MM.1S (cell line): ENCODE results near the gene GALE.

Experiments
- DNase-seq: peaks from one replicate; pipeline ENCODE4 v3.0.0-alpha.2; 2015
- H2AFZ ChIP-seq: fragments of 300-600 bp; sonication (generic); 2 replicates; pipeline ENCODE4 v1.6.0; 2016; ENCODE audit warnings: antibody characterized with exemption, low read length
- H3F3A ChIP-seq: fragments of 300-600 bp; sonication (generic); 2 replicates; pipeline ENCODE4 v1.6.1; 2016; ENCODE audit warnings: mild to moderate bottlenecking, antibody characterized with exemption, low read length, moderate library complexity, mixed read lengths; ENCODE audit not compliant: insufficient read depth
- H3K27ac ChIP-seq: fragments of 300-600 bp; sonication (generic); 2 replicates; pipeline ENCODE4 v1.5.1; 2016; ENCODE audit warnings: mild to moderate bottlenecking, low read length
- H3K27me3 ChIP-seq: fragments of 300-600 bp; sonication (generic); replicated peaks from 2 replicates; pipeline ENCODE4 v1.6.0; 2016; ENCODE audit warnings: low read length; ENCODE audit not compliant: insufficient read depth
- H3K36me3 ChIP-seq: fragments of 300-600 bp; sonication (generic); replicated peaks from 2 replicates; pipeline ENCODE4 v1.6.1; 2016; ENCODE audit warnings: mild to moderate bottlenecking, low read length, mixed read lengths; ENCODE audit not compliant: insufficient read depth
- H3K4me1 ChIP-seq: fragments of 300-600 bp; sonication (generic); 2 replicates; pipeline ENCODE4 v1.6.1; 2016; ENCODE audit warnings: low read length, mixed read lengths
- H3K4me2 ChIP-seq: fragments of 300-600 bp; sonication (generic); 2 replicates; pipeline ENCODE4 v1.6.0; 2016; ENCODE audit warnings: low read depth, low read length
- H3K4me3 ChIP-seq: fragments of 300-600 bp; sonication (generic); 2 replicates; pipeline ENCODE4 v1.5.1; 2016; ENCODE audit warnings: low read length, mixed read lengths
- H3K79me2 ChIP-seq: fragments of 300-600 bp; sonication (generic); 2 replicates; pipeline ENCODE4 v1.6.1; 2016; ENCODE audit warnings: mixed run types, low read length, mixed read lengths
- H3K9ac ChIP-seq: fragments of 300-600 bp; sonication (generic); 2 replicates; pipeline ENCODE4 v1.6.1; 2016; ENCODE audit warnings: low read length, mixed read lengths
- H3K9me2 ChIP-seq: fragments of 300-600 bp; sonication (generic); replicated peaks from 2 replicates; pipeline ENCODE4 v1.6.1; 2016; ENCODE audit warnings: mild to moderate bottlenecking, low read length, mixed read lengths; ENCODE audit not compliant: insufficient read depth
- H3K9me3 ChIP-seq: fragments of 300-600 bp; sonication (generic); replicated peaks from 2 replicates; pipeline ENCODE4 v1.6.1; 2016; ENCODE audit warnings: mild to moderate bottlenecking, low read length, mixed read lengths; ENCODE audit not compliant: insufficient read depth
- H4K20me1 ChIP-seq: fragments of 300-600 bp; sonication (generic); 2 replicates; pipeline ENCODE4 v1.6.1; 2016; ENCODE audit warnings: mild to moderate bottlenecking, low read length, moderate library complexity, mixed read lengths; ENCODE audit not compliant: insufficient read depth
- CTCF ChIP-seq: fragments of 300-600 bp; sonication (generic); IDR thresholded peaks from 2 replicates; pipeline ENCODE4 v1.5.1; 2016; ENCODE audit warnings: antibody characterized with exemption, low read length, mixed read lengths
- EZH2 ChIP-seq: fragments of 300-600 bp; sonication (generic); optimal IDR thresholded peaks from 2 replicates; pipeline ENCODE3; 2017; ENCODE audit warnings: low read depth, mild to moderate bottlenecking, antibody characterized with exemption, low read length, mixed read lengths
- EZH2phosphoT487 ChIP-seq: fragments of 300-600 bp; sonication (generic); IDR thresholded peaks from 2 replicates; pipeline ENCODE4 v1.6.1; 2018; ENCODE audit warnings: antibody characterized with exemption, low read length

Gene GALE

GRCh38 chr1:23809751-23810171, 9.2 kb upstream of the GALE start:
- Histone ChIP-seq H3F3A (peaks cover 4% of the 10 kb centered on the region; the same call in 1 of the 2 replicates), H3K27ac (peak overlapping the region; percentile 36; the same call in 1 of the 2 replicates), H3K4me3 (no peak overlapping the region), H3K4me2 (no peak overlapping the region), H2AFZ (peak overlapping the region; percentile 65), H3K9me3 (no peaks in the 10 kb centered on the region), H3K27me3 (no peaks in the 10 kb centered on the region), H3K79me2 (no peaks in the 10 kb centered on the region), H3K9me2 (no peaks in the 10 kb centered on the region), H3K36me3 (no peaks in the 10 kb centered on the region), H4K20me1 (no peaks in the 10 kb centered on the region), H3K4me1 (peaks cover 17% of the 10 kb centered on the region), H3K9ac (no peak overlapping the region)
- DNase-seq = peak; percentile 83
- TF ChIP-seq CTCF (peak; percentile 96), EZH2phosphoT487 (no peak)

GRCh38 chr1:23807453-23807852, 6.9 kb upstream of the GALE start:
- no peak overlapping the region for H3K4me2 ChIP-seq
- H3K27me3 ChIP-seq = no peaks in the 10 kb centered on the region
- H3K9me2 ChIP-seq = no peaks in the 10 kb centered on the region
- peaks cover 20% of the 10 kb centered on the region for H3K4me1 ChIP-seq
- peaks cover 11% of the 10 kb centered on the region for H3F3A ChIP-seq
- no peak overlapping the region for H3K9ac ChIP-seq
- no peak overlapping the region for H3K27ac ChIP-seq
- no peak overlapping the region for H2AFZ ChIP-seq
- no peaks in the 10 kb centered on the region for H4K20me1 ChIP-seq
- TF ChIP-seq CTCF = no peak
- no peak for TF ChIP-seq EZH2phosphoT487
- TF ChIP-seq EZH2 = no peak
- no peaks in the 10 kb centered on the region for H3K36me3 ChIP-seq
- no peaks in the 10 kb centered on the region for H3K79me2 ChIP-seq
- DNase-seq = no peak
- no peaks in the 10 kb centered on the region for H3K9me3 ChIP-seq
- H3K4me3 ChIP-seq = no peak overlapping the region

GRCh38 chr1:23806280-23806679, 5.7 kb upstream of the GALE start:
- no peak overlapping the region for H3K27ac ChIP-seq
- no peaks in the 10 kb centered on the region for H4K20me1 ChIP-seq
- TF ChIP-seq EZH2 = no peak
- no peak for TF ChIP-seq CTCF
- TF ChIP-seq EZH2phosphoT487 = no peak
- H2AFZ ChIP-seq = no peak overlapping the region
- H3K9me2 ChIP-seq = no peaks in the 10 kb centered on the region
- DNase-seq = no peak
- no peaks in the 10 kb centered on the region for H3K9me3 ChIP-seq
- H3F3A ChIP-seq = peaks cover 16% of the 10 kb centered on the region
- no peaks in the 10 kb centered on the region for H3K36me3 ChIP-seq
- no peak overlapping the region for H3K4me3 ChIP-seq
- no peaks in the 10 kb centered on the region for H3K79me2 ChIP-seq
- no peak overlapping the region for H3K4me2 ChIP-seq
- no peak overlapping the region for H3K9ac ChIP-seq
- peaks cover 24% of the 10 kb centered on the region for H3K4me1 ChIP-seq
- H3K27me3 ChIP-seq = no peaks in the 10 kb centered on the region
